NB4 (cell line): ENCODE measurements around the gene AMZ1.
A peak's percentile ranks its signal among the peaks of the same experiment; 100 is the strongest.

ENCODE experiments used
- DNase-seq: peaks from one replicate; pipeline ENCODE4 v3.0.0; 2010; ENCODE audit warnings: low read depth
- H3K4me3 ChIP-seq: one replicate; pipeline ENCODE4 v1.5.1; 2011; ENCODE audit warnings: mild to moderate bottlenecking, low read depth, low read length, moderate library complexity
- CTCF ChIP-seq: IDR thresholded peaks from one replicate; pipeline ENCODE4 v1.5.1; 2012; ENCODE audit warnings: low read depth, low read length
- MAX ChIP-seq: IDR thresholded peaks from 2 replicates; pipeline ENCODE4 v1.6.1; 2011; ENCODE audit warnings: low read depth, low read length
- MYC ChIP-seq: IDR thresholded peaks from 2 replicates; pipeline ENCODE4 v1.6.1; 2011; ENCODE audit warnings: low read depth, low read length
- POLR2A ChIP-seq: IDR thresholded peaks from 2 replicates; pipeline ENCODE4 v1.6.1; 2011; ENCODE audit warnings: mild to moderate bottlenecking; ENCODE audit not compliant: insufficient read length; ENCODE audit errors: extremely low read depth

The AMZ1 gene

GRCh38 chr7:2661096-2661449 is 26.9 kb upstream of the AMZ1 start:
- no peak for DNase-seq
- TF ChIP-seq CTCF (no peak), POLR2A (no peak), MAX (no peak), MYC (no peak)
- H3K4me3 ChIP-seq: no peak overlapping the region

GRCh38 chr7:2661602-2662272 is 26.3 kb upstream of the AMZ1 start:
- DNase-seq: no peak
- TF ChIP-seq POLR2A (no peak), CTCF (peak; percentile 18), MYC (no peak)
- H3K4me3 ChIP-seq: no peak overlapping the region

- no peak overlapping the region for H3K4me3 ChIP-seq
- DNase-seq: no peak
- TF ChIP-seq MAX (no peak), CTCF (no peak), POLR2A (no peak), MYC (no peak)
Measured at GRCh38 chr7:2662273-2663120, 25.5 kb upstream of the AMZ1 start.

- no peak for DNase-seq
- TF ChIP-seq POLR2A: no peak
- TF ChIP-seq CTCF: no peak
- no peak for TF ChIP-seq MYC
- TF ChIP-seq MAX: no peak
- no peak overlapping the region for H3K4me3 ChIP-seq
Measured at GRCh38 chr7:2663121-2663886, 24.7 kb upstream of the AMZ1 start.

- TF ChIP-seq CTCF (no peak), POLR2A (no peak), MAX (no peak), MYC (no peak)
- no peak overlapping the region for H3K4me3 ChIP-seq
- no peak for DNase-seq
Measured at GRCh38 chr7:2663960-2664359, 24.0 kb upstream of the AMZ1 start.
